NCI-H69 (cell line): ENCODE results near the gene ENDOU.

Experiments used
- DNase-seq: peaks from one replicate; lab custom pipeline; 2025; lab: John Stamatoyannopoulos, UW

Gene ENDOU

DNA sequence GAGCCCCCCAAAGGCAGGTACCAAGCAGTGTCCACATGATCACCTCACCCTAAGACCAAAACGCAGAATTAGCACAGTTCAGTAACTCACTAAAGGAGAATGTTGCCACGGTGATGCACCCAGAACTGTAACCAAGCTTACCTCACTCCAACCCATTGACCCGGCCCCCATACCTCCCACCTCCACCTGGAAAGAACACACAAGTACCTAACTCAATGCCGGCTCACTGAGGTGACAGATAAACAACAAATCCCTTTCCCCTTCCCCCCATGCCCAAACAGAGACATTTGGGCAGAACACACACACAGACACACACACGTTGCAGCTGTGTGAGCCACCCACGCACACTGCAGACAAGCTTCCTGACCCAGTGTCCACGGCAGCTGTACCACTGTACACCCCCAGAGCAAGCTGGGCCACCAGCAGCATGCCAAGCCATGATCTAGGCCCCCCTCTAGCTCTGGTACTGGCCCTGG, 32.1 kb upstream of the ENDOU start:
- no peak for DNase-seq

GRCh38 chr12:47755655-47756562, 30.6 kb upstream of the ENDOU start:
- DNase-seq = peak; percentile 57

DNA sequence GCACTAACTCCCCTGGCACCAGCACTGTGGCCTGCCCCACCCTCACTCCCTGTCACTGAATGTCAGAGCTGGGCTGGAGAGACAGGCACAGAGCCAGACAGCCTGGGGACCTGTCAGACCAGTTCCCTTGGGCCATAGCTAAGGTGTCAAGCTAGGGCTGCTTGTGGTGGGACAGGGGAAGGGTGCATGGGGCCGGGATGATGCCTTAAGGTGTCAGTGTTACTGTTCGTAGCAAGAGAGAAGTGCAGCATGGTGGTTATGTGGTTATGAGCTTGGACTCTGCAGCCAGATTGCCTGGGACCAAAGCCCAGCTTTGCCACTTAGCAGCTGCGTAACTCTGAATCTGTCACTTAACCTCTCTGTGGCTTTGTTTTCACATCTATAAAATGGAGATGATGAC, 29.6 kb upstream of the ENDOU start:
- no peak for DNase-seq

GRCh38 chr12:47754126-47754525, 28.8 kb upstream of the ENDOU start:
- no peak for DNase-seq

DNA sequence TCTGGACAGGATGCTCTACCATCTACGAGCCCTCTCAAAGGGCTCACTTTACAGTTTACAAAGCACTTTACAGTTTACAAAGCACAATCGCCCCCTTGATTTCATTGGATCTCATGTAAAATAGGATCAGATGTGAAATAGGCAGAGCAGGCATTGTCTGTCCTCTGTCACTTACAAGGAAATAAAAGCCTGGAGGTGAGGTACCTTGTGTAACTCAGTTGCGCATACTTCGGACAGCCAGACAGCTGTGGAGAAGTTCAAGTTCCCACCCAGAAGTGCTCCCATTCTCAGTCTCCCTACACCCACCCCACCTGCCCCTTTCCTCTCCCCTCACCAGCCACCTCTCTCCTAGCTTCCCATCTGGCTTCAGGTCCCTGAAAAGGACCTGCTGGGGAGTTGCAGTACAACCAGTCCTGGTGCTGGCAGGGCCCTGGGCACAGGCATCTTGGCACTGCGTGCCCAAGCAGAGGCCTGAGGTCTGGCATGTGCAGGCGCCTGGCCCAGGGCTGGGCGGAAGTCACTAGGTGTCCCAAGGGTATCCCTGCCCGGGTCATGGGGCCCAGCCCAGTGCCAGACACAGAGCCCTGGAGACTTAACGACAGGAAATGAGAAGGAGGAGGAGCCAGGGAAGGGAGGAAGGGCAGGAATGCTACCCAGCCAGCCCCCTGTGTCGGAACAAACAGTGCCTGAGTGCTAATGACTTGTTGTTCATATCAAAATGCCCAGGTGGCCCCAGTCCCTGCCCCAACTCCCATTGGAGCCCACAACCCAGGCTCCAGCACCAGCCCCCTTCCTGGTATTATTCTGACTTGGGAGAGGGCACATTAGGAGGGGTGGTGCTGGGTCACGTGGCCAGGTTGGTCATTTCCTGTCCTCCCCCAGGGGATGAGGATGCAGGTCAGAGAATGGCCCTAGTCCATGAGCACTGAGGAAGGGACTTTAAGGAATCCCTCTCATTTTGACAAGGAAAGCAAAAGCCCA, 28.0 kb upstream of the ENDOU start:
- DNase-seq = peak; percentile 85

DNA sequence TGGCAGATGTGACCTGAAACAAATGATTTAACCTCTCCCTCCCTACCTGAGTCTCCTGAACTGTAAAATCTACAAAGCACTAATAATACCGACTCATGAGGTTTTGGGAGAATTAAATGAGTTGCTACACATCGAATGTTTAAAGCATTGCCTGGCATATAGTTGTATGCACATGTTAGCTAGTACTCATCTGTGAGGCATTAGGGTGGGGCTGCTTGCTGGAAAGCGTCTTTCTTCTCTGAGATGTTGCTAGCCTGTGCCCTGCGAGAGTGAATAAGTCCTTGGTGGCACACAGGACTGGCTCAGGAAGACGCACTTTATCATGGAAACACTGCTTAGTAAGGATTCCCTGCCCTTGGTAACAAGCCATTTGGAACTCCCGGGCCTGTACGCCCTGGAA, 27.3 kb upstream of the ENDOU start:
- DNase-seq = no peak

DNA sequence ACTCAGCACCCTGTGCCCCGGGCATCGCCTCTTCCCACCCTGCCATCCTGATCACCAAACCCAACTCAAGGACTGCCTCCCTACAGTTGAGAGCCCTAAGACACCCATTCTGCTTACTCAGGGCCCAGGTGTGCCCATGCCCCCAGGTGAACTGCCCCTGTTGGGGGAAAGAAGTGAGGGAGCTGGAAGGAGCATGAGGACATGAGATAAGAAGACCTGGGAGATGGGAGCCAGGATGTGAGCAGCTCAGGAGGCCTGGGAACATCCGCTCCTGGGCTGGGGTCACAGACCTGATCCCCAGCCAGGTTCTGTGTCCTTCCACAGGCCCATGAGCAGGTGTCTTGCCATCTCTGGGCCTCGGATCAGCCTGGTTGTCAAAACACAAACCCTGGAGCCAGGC, 26.8 kb upstream of the ENDOU start:
- DNase-seq = no peak

DNA sequence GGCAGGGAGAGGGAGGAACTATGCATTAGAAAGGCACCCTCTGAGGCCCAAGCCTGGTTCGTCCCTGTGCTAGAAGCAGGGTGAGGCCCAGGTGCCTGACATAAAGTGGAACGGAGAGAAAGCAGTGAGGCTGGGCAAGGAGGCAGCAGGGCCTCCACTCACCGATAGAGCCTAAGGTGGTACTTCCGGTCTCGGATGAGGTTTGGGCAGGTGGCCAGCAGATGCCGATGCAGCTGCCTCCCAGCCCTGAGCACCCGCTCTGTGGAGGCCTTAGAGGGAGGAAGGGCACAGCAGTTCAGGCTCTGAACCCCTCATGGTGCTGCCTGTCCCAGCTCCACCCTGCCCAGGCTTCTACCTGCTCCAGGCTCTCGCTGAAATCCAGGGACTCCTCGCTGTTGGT, 26.3 kb upstream of the ENDOU start:
- no peak for DNase-seq

DNA sequence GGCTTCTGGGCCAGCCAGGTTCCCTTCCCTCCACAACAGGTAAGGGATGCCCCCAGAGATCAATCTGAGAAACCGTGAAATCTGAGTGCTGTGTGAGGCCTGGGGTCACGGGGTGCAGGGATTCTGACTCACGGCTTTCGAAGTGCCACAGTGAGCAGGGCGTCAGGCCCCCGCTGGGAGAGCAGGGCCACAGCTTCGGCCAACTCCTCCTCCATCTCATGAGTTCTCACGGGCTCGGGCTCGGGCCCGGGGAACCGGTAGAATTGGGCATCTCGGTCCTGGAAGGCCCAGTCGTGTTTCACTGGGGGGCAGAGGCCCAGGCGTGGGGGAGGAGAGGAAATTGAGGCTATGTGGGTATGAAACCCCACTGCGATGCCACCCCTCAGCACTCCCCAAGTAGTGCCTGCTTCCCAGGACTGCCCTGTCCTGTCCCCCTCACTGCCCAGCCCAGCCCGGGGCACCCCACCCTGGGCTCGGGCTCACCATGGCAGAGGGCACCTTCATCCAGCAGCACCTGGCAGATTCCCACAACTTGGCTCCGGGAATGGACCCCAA, 25.7 kb upstream of the ENDOU start:
- no peak for DNase-seq

DNA sequence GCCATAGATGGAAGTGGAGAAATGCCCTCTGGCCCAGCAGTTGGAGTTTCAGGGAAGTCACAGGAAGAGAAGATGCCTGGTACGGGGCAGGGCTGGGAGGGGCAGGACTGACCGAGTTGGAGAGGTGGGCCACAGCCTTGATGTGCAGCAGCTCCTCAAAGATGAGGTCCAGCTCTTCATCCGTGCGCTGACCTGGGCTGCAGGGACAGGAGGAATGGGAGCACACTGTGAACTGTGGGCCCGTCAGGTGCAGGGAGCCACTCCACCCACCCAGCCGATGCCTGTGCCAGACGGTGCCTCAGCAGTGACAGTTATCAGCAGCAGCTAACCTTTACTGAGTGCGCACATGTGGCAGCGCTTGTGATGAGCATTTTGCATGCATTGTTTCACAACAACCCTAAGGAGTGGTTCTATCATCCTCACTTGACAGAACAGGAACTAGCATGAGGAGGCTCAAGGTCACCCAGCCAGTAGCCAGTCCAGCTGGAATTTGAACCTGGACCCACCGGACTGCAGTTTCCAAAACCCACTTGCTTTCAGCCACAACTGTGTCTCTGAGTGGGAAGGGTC, 25.0 kb upstream of the ENDOU start:
- DNase-seq = no peak

- no peak for DNase-seq
These were observed 23.6 kb upstream of the ENDOU start for GRCh38 chr12:47748899-47749298.

GRCh38 chr12:47748507-47748828, 23.2 kb upstream of the ENDOU start:
- no peak for DNase-seq

DNA sequence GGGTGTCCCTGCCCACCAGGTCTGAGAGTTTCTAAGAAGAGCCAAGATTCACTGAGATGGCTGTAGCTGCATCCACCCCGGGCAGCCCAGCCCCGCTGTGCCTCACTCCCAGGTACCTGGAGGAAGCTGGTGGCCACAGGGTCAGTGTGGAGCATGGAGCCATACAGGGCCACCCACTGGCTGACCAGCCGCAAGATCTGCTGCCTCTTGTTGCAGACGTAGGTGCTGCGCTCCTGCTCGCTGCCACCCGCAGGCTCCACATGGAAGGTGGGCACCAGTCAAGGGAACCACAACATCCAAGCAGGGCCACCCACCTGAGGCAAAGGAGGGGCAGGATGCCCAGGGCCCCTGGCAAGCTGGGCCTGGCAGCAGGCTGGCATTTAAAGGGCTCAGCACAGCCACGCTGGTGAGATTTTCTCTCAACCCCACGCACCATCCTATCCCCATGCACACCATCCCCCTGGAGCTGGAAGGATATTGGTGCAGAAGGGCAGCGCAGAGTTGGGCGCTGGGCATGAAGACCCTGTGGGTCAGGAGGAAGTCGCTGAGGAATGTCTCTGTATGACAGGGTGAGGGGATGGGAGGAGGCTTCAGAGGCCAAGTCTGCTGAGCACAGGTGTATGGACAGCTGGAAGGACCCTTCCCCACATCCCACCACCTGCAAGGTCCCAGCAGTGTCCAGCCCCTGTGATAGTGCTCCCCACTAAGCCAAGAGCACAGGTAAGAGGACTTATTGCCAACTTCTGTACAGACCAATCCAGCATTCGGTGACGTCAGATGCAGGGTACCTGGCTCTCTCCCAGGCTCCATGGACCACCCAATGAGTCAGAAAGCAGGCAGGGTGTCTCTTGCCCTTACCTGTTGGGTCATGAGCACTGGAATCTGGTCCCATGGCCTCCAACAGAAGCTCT, 22.6 kb upstream of the ENDOU start:
- no peak for DNase-seq

- DNase-seq = peak; percentile 16
These were observed 21.8 kb upstream of the ENDOU start for GRCh38 chr12:47747126-47747525.

DNA sequence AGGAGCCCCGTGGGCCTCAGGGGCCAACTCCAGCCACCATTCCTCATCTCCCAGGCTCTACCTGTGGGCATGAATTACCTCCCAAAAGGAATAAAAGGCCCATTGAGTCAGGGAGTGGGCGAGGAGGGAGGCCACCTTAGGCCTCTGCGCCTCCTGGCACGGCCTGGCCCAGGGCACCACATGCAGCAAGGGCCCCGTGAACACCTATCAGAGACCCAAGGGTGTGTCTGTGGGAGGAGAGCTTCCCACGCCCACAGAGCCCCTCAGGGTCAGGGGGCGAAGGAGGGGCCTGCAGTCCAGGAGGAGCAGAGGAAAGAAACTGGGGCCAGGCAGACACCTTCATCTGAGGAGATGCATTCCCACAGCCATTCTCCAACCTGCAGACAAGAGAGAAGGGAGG, 21.2 kb upstream of the ENDOU start:
- no peak for DNase-seq

DNA sequence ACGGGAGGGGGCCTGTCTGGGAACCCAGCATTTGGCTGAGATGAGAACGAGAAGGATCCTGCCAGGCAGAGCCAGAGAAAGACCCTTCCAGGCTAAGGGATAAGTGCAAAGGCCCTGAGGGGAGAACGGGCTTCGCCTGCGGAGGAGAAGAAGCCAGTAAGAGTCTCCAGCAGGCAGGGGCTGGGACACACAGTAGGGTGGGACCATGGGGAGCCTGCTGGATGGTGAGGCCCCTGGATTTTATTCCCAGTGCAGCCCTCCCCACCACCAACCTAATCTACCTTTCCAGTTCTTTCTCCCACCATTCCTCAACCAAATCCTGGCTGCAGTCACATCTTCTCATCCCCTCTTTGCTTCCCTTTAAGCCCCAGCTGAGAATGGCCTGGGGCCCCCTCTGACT, 20.8 kb upstream of the ENDOU start:
- no peak for DNase-seq

DNA sequence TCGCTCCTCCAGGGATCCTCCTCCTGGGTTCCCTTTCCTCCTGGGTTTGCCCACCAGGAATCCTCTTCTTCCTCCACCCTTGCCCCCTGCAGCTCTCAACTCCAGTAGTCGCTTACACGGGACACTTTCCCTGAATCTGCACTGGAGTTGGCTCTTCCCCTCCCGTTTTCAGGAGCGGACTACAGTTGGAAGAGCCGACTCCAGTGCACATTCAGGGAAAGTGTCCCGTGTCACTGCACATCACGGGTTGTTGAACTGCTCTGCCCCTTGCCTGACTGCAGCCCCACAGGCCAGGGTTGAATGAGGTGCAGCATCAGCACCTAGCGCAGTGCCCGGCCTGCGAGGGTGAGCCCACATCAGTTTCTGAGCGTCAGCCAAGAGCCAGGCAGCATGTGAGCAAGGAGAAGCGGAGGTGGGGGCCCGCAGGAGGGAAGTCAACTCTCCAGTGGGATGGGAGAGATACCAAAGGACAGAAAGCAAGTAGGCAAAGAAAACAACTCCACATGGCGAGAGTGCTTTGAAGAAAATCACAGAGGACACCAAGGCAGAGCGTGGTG, 20.3 kb upstream of the ENDOU start:
- no peak for DNase-seq

GRCh38 chr12:47744778-47745436, 19.6 kb upstream of the ENDOU start:
- no peak for DNase-seq

DNA sequence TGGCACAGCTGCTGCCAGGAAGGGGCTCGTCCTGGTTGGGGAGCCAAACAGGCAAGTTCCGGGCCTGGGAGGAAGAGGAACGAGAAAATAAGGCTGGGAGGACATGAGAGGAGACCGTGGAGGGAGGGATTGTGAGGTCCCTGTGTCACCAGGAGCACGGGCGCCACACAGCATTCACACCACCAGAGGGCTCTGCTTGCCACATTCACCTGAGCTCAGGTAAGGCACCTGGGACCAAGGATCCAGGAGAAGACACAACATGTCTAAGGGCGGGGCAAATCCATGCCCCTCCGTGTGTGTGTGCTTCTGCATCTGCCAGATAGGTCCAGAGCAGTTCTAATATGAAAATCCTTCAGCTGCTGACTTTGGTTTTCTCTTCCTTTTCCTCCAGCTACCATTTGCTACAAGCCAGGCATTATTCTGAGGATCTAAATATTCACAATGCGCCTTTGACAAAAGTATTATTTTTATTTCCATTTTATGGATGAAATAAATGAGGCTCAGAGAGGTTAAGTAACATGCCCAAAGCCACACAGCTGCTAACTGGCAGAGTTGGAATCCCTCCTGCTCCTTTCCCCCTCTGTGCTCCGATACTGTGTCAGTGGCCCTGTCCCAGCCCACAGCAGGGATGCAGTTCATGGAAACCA, 18.8 kb upstream of the ENDOU start:
- DNase-seq = peak; percentile 90
